Central memory CD8-positive, alpha-beta T cell (primary cell): ENCODE results near the gene ISG20L2.
A peak's percentile ranks its signal among the peaks of the same experiment; 100 is the strongest.

Source experiments
- ATAC-seq: fragments of 150-1000 bp; cut with Tn5 transposase; replicated peaks from 2 replicates; pipeline ENCODE4 v1.10.0; 2022; ENCODE audit warnings: mild to moderate bottlenecking, moderate FRiP score, moderate number of reproducible peaks; ENCODE audit not compliant: poor library complexity, severe bottlenecking; ENCODE audit errors: extremely low read depth
- DNase-seq, 2 donors: peaks; one replicate each; pipeline ENCODE4 v3.0.0; 2021; ENCODE audit warnings: low spot score in 2 of 2
- H3K27ac Mint-ChIP-seq: one replicate; pipeline ENCODE4 v1.8.0; 2022; ENCODE audit warnings: low read depth, mild to moderate bottlenecking, moderate library complexity, mixed read lengths
- H3K27me3 Mint-ChIP-seq: one replicate; pipeline ENCODE4 v1.8.0; 2022; ENCODE audit warnings: mixed read lengths
- H3K36me3 Mint-ChIP-seq: one replicate; pipeline ENCODE4 v1.8.0; 2022; ENCODE audit warnings: mild to moderate bottlenecking, moderate library complexity, mixed read lengths; ENCODE audit not compliant: insufficient read depth
- H3K4me1 Mint-ChIP-seq: one replicate; pipeline ENCODE4 v1.8.0; 2022; ENCODE audit warnings: mixed read lengths
- H3K4me3 Mint-ChIP-seq: one replicate; pipeline ENCODE4 v1.8.0; 2022; ENCODE audit warnings: mild to moderate bottlenecking, moderate library complexity, mixed read lengths
- H3K9me3 Mint-ChIP-seq: one replicate; pipeline ENCODE4 v1.8.0; 2022; ENCODE audit warnings: mixed read lengths

ISG20L2 gene

GRCh38 chr1:156693848-156694689 lies 34.5 kb downstream of the ISG20L2 start:
- no peaks in the 10 kb centered on the region for H3K9me3 Mint-ChIP-seq
- no peaks in the 10 kb centered on the region for H3K36me3 Mint-ChIP-seq
- no peak overlapping the region for H3K4me3 Mint-ChIP-seq
- H3K27me3 Mint-ChIP-seq, result peaks cover 87% of the 10 kb centered on the region
- H3K4me1 Mint-ChIP-seq, result peaks cover 26% of the 10 kb centered on the region
- ATAC-seq (no peak), DNase-seq (no peak)
- peak overlapping the region; percentile 42 for H3K27ac Mint-ChIP-seq

GRCh38 chr1:156692925-156693847 lies 35.4 kb downstream of the ISG20L2 start:
- H3K27me3 Mint-ChIP-seq, result peaks cover 86% of the 10 kb centered on the region
- DNase-seq, result no peak
- peaks cover 26% of the 10 kb centered on the region for H3K4me1 Mint-ChIP-seq
- no peak overlapping the region for H3K4me3 Mint-ChIP-seq
- no peak for ATAC-seq
- H3K36me3 Mint-ChIP-seq, result no peaks in the 10 kb centered on the region
- H3K9me3 Mint-ChIP-seq, result no peaks in the 10 kb centered on the region
- peak overlapping the region; percentile 42 for H3K27ac Mint-ChIP-seq

DNA sequence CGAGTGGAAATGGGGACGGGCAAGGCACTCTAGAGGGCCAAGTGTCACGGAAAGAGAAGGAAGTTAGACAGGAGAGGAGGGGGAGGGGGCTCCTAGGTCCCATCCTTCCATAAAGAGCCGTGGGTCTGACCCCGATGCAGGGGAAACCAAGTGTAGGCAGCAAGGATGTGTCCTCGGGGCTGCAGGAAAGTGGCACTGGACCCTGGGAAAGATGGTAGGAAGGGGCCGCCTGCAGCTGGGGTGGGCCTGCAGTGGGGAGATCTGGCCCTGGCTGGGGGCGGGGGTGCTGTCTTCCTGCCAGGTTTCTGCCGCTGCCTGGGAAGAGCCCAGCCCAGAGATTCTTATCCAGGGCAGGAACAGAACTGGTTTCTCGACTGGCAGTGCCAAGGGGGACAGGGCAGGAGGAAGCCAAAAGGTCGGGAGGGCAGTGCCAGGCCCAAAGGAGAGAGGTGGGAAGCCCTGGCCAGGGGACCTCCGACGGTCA lies 36.1 kb downstream of the ISG20L2 start:
- Mint-ChIP-seq H3K27me3 (peaks cover 83% of the 10 kb centered on the region), H3K27ac (no peak overlapping the region), H3K4me1 (peaks cover 26% of the 10 kb centered on the region), H3K4me3 (no peak overlapping the region), H3K9me3 (no peaks in the 10 kb centered on the region), H3K36me3 (no peaks in the 10 kb centered on the region)
- ATAC-seq (no peak), DNase-seq (no peak)

DNA sequence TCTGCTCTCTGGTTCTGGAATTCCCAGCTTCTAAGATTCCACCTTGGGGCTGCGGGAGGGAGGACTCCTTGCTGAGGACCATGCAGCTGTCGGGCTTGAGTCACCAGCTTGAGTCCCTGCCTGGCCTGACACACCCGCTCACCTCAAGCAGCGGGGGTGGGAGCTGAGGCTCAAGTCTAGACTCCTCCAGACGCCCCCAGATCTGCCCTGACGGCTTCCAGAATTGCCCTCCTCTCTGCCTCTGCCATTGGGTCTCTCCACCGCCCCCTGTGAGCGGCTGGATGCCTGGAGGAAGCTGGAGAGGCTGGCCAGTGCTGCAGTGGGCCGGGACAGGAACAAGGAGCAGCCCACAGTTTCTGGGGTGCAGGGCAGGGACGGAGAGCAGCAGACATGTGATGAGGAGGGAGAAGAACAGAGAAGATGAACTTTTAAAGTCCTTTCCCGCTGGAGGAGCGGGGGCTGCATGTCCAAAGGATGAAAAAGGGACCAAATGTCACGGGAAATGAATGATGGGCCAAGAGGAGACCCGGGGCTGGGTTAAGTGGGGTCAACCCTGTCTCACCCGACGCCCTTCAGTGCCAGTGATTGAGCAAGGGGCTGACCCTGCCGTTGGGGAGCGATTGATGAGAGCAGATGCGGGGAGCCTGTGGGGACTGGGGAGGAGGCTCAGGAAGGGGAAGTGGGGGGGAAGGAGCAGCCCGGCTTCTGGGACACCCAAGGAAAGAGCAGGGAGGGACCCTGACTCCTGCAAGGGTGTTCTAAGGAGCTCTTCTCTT lies 36.7 kb downstream of the ISG20L2 start:
- Mint-ChIP-seq H3K9me3 (no peaks in the 10 kb centered on the region), H3K4me3 (no peak overlapping the region), H3K27ac (no peak overlapping the region), H3K27me3 (peaks cover 77% of the 10 kb centered on the region), H3K4me1 (peaks cover 26% of the 10 kb centered on the region), H3K36me3 (no peaks in the 10 kb centered on the region)
- DNase-seq, result no peak
- ATAC-seq, result no peak

DNA sequence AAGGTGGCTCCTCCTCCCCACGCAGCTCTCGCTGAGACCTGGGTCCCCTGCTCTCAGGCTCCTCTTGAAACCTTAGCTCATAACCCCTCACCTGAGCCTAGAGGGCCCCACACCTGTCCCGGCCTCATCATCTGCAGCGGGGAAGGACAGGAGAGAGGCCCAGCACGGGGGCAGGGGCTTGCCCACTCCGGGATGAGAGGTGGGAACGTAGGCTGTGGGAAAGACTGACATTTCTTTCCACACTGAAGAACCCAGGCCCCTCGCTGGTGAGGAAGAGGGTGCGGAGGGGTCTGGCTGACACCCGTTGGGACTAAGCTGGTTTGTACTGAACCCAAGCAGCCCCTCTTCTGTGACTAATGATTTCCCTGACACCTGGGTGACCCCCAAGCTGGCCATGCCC lies 37.4 kb downstream of the ISG20L2 start:
- H3K4me3 Mint-ChIP-seq, result no peak overlapping the region
- DNase-seq, result no peak
- H3K9me3 Mint-ChIP-seq, result no peaks in the 10 kb centered on the region
- H3K36me3 Mint-ChIP-seq, result no peaks in the 10 kb centered on the region
- H3K4me1 Mint-ChIP-seq, result peaks cover 26% of the 10 kb centered on the region
- no peak overlapping the region for H3K27ac Mint-ChIP-seq
- ATAC-seq, result no peak
- H3K27me3 Mint-ChIP-seq, result peaks cover 70% of the 10 kb centered on the region

- Mint-ChIP-seq H3K9me3 (no peaks in the 10 kb centered on the region), H3K36me3 (no peaks in the 10 kb centered on the region), H3K4me3 (no peak overlapping the region), H3K4me1 (peaks cover 26% of the 10 kb centered on the region), H3K27ac (no peak overlapping the region), H3K27me3 (peaks cover 68% of the 10 kb centered on the region)
- ATAC-seq (no peak), DNase-seq (no peak)
These were observed 37.9 kb downstream of the ISG20L2 start for GRCh38 chr1:156690675-156691036.

GRCh38 chr1:156689953-156690674 lies 38.5 kb downstream of the ISG20L2 start:
- H3K36me3 Mint-ChIP-seq, result no peaks in the 10 kb centered on the region
- peak overlapping the region; percentile 83 for H3K27ac Mint-ChIP-seq
- no peak for ATAC-seq
- H3K9me3 Mint-ChIP-seq, result no peaks in the 10 kb centered on the region
- peaks cover 68% of the 10 kb centered on the region for H3K27me3 Mint-ChIP-seq
- no peak for DNase-seq
- no peak overlapping the region for H3K4me3 Mint-ChIP-seq
- H3K4me1 Mint-ChIP-seq, result peaks cover 26% of the 10 kb centered on the region

DNA sequence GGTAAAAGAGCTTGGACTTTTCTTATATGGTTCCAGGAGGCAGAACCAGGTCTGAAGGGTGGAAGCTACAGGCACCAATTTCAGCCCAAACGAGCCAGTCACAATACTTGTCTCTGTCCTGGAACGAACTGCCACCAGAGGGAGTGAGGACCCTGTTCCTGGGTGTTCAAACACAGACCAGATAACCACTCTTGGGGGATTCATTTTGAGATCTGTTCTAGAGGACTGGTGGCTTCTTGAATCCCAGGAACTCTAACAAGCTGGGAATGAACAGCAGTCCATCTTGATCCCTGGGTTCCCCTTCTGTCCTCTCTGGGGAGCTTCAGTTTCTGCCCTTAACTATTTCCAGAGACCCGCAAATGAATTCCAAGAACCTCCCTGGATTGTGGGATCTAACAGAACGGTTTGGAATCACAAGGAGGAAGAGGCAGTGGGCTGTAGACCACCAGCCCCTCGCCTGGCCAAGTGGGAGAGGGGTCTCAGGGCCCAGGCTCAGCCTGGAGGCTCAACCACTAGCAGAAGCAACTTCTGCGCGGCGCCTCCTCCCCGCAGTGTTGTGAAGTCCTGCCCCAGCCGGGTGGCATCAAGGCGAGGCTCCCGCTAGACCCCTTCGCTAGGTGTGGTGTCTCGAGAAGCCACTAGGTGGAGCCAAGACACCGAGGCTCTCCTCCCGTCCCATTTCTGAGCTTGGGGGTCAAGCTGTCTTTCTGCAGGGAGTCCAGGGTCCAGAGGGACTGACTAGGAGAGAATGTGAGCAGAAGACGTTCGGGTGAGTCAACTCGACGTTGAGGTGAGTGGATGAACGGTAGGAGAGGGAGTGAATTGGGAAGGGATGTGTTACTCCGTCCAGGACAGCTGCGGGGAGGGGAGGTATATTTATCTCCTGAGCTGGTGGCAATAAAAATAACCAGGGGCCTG lies 39.3 kb downstream of the ISG20L2 start:
- H3K27ac Mint-ChIP-seq, result peak overlapping the region; percentile 83
- ATAC-seq, result peak; percentile 96
- H3K4me3 Mint-ChIP-seq, result no peak overlapping the region
- peaks cover 68% of the 10 kb centered on the region for H3K27me3 Mint-ChIP-seq
- peak; percentile 60 to 63 for DNase-seq
- H3K36me3 Mint-ChIP-seq, result no peaks in the 10 kb centered on the region
- no peaks in the 10 kb centered on the region for H3K9me3 Mint-ChIP-seq
- H3K4me1 Mint-ChIP-seq, result peaks cover 26% of the 10 kb centered on the region

- Mint-ChIP-seq H3K4me1 (peaks cover 7% of the 10 kb centered on the region), H3K9me3 (no peaks in the 10 kb centered on the region), H3K36me3 (no peaks in the 10 kb centered on the region), H3K27me3 (peaks cover 68% of the 10 kb centered on the region), H3K27ac (no peak overlapping the region), H3K4me3 (no peak overlapping the region)
- DNase-seq (no peak), ATAC-seq (peak; percentile 46)
These were observed 44.3 kb downstream of the ISG20L2 start for GRCh38 chr1:156684227-156684782.

DNA sequence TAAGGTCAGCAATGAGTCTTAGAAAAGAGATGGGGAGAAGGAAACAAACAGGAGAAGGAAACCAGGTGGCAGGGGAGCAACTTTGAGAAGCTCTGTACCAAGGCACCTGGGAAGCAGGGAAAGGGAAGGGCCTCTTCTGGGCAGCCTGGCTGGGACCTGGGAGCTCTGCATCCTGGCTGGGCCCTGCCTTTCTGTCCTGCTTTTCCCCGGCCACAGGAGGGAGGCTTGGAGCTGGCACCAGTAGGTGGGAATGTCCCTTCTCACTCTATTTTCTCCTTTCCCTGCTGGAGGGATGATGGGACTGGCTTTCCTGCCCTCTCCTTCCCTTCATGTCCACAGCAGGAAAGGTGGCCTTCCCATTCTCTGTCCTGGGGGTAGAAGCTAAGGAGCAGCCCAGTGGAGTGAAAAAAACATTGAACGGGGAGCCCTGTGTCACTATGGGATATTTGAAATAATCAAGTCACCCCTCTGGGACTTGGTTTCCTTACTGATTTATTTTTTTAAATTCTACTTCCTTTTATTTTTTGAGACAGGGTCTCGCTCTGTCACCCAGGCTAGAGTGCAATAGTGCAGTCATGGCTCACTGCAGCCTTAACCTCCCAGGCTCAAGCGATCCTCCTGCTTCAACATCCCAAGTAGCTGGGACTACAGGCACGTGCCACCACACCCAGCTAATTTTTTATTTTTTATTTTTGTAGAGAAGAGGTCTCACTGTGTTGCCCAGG lies 46.2 kb downstream of the ISG20L2 start:
- H3K27me3 Mint-ChIP-seq, result peaks cover 74% of the 10 kb centered on the region
- no peak for ATAC-seq
- peaks cover 13% of the 10 kb centered on the region for H3K4me1 Mint-ChIP-seq
- no peaks in the 10 kb centered on the region for H3K9me3 Mint-ChIP-seq
- DNase-seq, result no peak
- no peak overlapping the region for H3K4me3 Mint-ChIP-seq
- H3K36me3 Mint-ChIP-seq, result no peaks in the 10 kb centered on the region
- H3K27ac Mint-ChIP-seq, result no peak overlapping the region
